ENCODE measurements around the gene CEBPE.

DNA sequence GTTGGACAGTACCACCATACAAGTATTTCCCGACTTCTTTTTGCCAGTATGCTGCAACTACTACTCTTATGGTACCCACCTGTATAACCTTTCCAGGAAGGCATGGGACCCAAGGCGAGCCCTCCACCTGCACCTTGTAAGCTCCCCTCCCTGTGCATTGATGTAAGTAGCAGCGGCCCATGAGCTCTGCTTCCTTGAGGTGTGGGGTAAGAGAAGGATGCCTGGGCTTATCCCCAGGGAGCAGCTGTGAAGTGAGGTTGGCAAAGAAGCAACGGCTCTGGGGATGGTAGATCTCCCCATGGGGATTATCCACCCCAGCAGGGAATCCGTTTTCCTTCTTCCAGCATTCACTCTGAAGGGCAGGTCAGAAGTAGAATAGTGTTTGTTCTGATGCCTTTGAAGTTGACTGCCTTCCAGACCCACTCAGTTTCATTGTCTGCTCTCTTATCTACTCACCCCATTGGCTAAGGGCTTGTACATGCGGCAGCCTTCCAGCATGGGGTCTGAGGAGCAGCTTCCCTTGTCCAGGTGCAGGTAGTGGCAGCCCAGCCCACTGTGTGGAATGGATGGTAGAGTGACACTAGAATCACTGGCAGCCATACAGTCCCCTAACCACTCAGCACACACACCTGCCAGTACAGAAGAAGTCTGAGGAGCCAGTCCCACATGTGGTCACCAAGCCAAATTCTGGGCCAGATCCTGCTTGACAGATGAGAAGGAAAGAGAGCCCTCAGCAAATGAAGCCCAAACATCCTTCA, 17.7 kb downstream of the CEBPE start:
- no peak for TF ChIP-seq POLR2AphosphoS5 (IDR thresholded peaks at IDR 0.05; ENCODE audit: low read depth, low read length)
- TF ChIP-seq SIN3A (IDR thresholded peaks at IDR 0.05; ENCODE audit: low read depth) = no peak
- TF ChIP-seq, protein P1, sequence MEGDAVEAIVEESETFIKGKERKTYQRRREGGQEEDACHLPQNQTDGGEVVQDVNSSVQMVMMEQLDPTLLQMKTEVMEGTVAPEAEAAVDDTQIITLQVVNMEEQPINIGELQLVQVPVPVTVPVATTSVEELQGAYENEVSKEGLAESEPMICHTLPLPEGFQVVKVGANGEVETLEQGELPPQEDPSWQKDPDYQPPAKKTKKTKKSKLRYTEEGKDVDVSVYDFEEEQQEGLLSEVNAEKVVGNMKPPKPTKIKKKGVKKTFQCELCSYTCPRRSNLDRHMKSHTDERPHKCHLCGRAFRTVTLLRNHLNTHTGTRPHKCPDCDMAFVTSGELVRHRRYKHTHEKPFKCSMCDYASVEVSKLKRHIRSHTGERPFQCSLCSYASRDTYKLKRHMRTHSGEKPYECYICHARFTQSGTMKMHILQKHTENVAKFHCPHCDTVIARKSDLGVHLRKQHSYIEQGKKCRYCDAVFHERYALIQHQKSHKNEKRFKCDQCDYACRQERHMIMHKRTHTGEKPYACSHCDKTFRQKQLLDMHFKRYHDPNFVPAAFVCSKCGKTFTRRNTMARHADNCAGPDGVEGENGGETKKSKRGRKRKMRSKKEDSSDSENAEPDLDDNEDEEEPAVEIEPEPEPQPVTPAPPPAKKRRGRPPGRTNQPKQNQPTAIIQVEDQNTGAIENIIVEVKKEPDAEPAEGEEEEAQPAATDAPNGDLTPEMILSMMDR (IDR thresholded peaks at IDR 0.05 in 2 of 3, conservative IDR thresholded peaks at IDR 0.05 in 1 of 3; ENCODE audit: borderline replicate concordance in 1 of 3, insufficient read depth in 1 of 3, low read depth in 2 of 3, low read length in 2 of 3) = no peak
- no peak for TF ChIP-seq POLR2A (IDR thresholded peaks at IDR 0.05; ENCODE audit: borderline replicate concordance, extremely low read depth, insufficient read depth, insufficient read length)
- TF ChIP-seq, protein P2, sequence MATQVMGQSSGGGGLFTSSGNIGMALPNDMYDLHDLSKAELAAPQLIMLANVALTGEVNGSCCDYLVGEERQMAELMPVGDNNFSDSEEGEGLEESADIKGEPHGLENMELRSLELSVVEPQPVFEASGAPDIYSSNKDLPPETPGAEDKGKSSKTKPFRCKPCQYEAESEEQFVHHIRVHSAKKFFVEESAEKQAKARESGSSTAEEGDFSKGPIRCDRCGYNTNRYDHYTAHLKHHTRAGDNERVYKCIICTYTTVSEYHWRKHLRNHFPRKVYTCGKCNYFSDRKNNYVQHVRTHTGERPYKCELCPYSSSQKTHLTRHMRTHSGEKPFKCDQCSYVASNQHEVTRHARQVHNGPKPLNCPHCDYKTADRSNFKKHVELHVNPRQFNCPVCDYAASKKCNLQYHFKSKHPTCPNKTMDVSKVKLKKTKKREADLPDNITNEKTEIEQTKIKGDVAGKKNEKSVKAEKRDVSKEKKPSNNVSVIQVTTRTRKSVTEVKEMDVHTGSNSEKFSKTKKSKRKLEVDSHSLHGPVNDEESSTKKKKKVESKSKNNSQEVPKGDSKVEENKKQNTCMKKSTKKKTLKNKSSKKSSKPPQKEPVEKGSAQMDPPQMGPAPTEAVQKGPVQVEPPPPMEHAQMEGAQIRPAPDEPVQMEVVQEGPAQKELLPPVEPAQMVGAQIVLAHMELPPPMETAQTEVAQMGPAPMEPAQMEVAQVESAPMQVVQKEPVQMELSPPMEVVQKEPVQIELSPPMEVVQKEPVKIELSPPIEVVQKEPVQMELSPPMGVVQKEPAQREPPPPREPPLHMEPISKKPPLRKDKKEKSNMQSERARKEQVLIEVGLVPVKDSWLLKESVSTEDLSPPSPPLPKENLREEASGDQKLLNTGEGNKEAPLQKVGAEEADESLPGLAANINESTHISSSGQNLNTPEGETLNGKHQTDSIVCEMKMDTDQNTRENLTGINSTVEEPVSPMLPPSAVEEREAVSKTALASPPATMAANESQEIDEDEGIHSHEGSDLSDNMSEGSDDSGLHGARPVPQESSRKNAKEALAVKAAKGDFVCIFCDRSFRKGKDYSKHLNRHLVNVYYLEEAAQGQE (IDR thresholded peaks at IDR 0.05; ENCODE audit: low read depth) = no peak
